ENCODE measurements around the gene CKMT2. TPM values are rescaled to one million over a fixed set of nuclear protein-coding genes. Genes with fewer than 3 reads are reported as not detected.

CKMT2 gene
- total and polyA plus RNA-seq, 2 of the 4 experiments (the other 2 are of a cell fraction), result 0.21 to 0.36 TPM

GRCh38 chr5:81188962-81189361, 44.2 kb upstream of the CKMT2 start:
- no peak overlapping the region for H2AK5ac ChIP-seq (ENCODE audit: low read depth, low read length)
- H4K20me1 ChIP-seq (ENCODE audit: insufficient read depth, low read length), result no peaks in the 10 kb centered on the region
- no peak overlapping the region for H2BK15ac ChIP-seq (ENCODE audit: low read depth, low read length)
- TF ChIP-seq POLR2A (IDR thresholded peaks at IDR 0.05; ENCODE audit: low read depth, low read length) (no peak), RAD21 (IDR thresholded peaks at IDR 0.05; ENCODE audit: low read length) (no peak), FOS (IDR thresholded peaks at IDR 0.05; ENCODE audit: low read depth, low read length) (no peak), RFX5 (IDR thresholded peaks at IDR 0.05; ENCODE audit: low read depth, low read length) (no peak), CHD1 (IDR thresholded peaks at IDR 0.05; ENCODE audit: low read depth, low read length) (no peak), ELK1 (IDR thresholded peaks at IDR 0.05; ENCODE audit: borderline replicate concordance, low read depth, low read length) (no peak), RCOR1 (IDR thresholded peaks at IDR 0.05; ENCODE audit: insufficient replicate concordance, low read length) (no peak), MXI1 (IDR thresholded peaks at IDR 0.05; ENCODE audit: borderline replicate concordance, low read depth, low read length) (no peak), CEBPB (IDR thresholded peaks at IDR 0.05; ENCODE audit: low read depth, low read length) (no peak), BHLHE40 (IDR thresholded peaks at IDR 0.05; ENCODE audit: low read depth, low read length) (no peak), CTCF (conservative IDR thresholded peaks at IDR 0.05; ENCODE audit: low read depth, low read length) (no peak), NFE2L2 (IDR thresholded peaks at IDR 0.05; ENCODE audit: low read depth, low read length) (no peak), MAFK (IDR thresholded peaks at IDR 0.05; ENCODE audit: low read depth, low read length) (no peak), SMC3 (IDR thresholded peaks at IDR 0.05; ENCODE audit: low read depth, low read length) (no peak), MAZ (IDR thresholded peaks at IDR 0.05; ENCODE audit: borderline replicate concordance, low read depth, low read length) (no peak)
- TF ChIP-seq, protein P1, sequence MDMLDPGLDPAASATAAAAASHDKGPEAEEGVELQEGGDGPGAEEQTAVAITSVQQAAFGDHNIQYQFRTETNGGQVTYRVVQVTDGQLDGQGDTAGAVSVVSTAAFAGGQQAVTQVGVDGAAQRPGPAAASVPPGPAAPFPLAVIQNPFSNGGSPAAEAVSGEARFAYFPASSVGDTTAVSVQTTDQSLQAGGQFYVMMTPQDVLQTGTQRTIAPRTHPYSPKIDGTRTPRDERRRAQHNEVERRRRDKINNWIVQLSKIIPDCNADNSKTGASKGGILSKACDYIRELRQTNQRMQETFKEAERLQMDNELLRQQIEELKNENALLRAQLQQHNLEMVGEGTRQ (IDR thresholded peaks at IDR 0.05; ENCODE audit: low read depth, low read length), result no peak
- peaks cover 2% of the 10 kb centered on the region; the same call in 1 of the 2 replicates for H3K9me1 ChIP-seq (ENCODE audit: insufficient read depth, low read length)
- H3K18ac ChIP-seq (ENCODE audit: low read depth, low read length), result no peak overlapping the region
- H3K4me2 ChIP-seq (ENCODE audit: low read depth, low read length), result no peak overlapping the region
- POLR2A ChIA-PET (ENCODE audit: unreplicated experiment), result no interaction called here
- H3K14ac ChIP-seq (replicated peaks; ENCODE audit: low read depth, low read length), result no peak overlapping the region
- peaks cover 3% of the 10 kb centered on the region for H3K36me3 ChIP-seq (ENCODE audit: control insufficient read depth, insufficient read depth, low read length)
- no peaks in the 10 kb centered on the region for H3K27me3 ChIP-seq (ENCODE audit: control insufficient read depth, insufficient read depth, low read length)
- H3K4ac ChIP-seq (ENCODE audit: low read depth, low read length), result no peak overlapping the region
- no peak overlapping the region for H3K27ac ChIP-seq (ENCODE audit: insufficient read depth, low read length)
- no peak overlapping the region for H4K5ac ChIP-seq (ENCODE audit: low read depth, low read length)
- DNase-seq (no peak), ATAC-seq (ENCODE audit: low read depth) (no peak)
- H3K79me1 ChIP-seq (ENCODE audit: low read depth in 1 of 2, low read length in 2 of 2), result no peaks in the 10 kb centered on the region; a peak in 1 of 4 replicates
- no peak overlapping the region for H3K23ac ChIP-seq (ENCODE audit: low read depth, low read length)
- no TSS peak for BruUV-seq (replicated peaks)
- H2BK5ac ChIP-seq (ENCODE audit: low read depth, low read length, poor library complexity, severe bottlenecking), result no peak overlapping the region
- WGBS, 2 experiments (ENCODE audit: extremely low coverage in 2 of 2, insufficient read length in 1 of 2), result no CpG with 5 or more reads among the region's 6 CpGs
- dilution Hi-C loops (cut with HindIII; ENCODE audit: low sequenced_read_pairs, unreplicated experiment), result no loop called here
- in situ Hi-C loops (cut with MboI; ENCODE audit: low sequenced_read_pairs), result no loop called here
- no peak overlapping the region for H2BK20ac ChIP-seq (ENCODE audit: low read depth, low read length)
- no peak overlapping the region for H4K91ac ChIP-seq (ENCODE audit: insufficient read depth, low read depth, low read length)
- H3K4me3 ChIP-seq (ENCODE audit: insufficient read depth, low read depth, low read length), result no peak overlapping the region
- no peak overlapping the region for H3K56ac ChIP-seq (ENCODE audit: extremely low read depth, insufficient read depth, low read length)
- H3K4me1 ChIP-seq (ENCODE audit: control insufficient read depth, insufficient read depth, low read length), result no peaks in the 10 kb centered on the region
- H2BK120ac ChIP-seq (ENCODE audit: low read depth, low read length), result no peak overlapping the region
- H3K9ac ChIP-seq (ENCODE audit: low read depth, low read length), result no peak overlapping the region
- intact Hi-C loops (cut with micrococcal nuclease), result no loop called here
- H2AK9ac ChIP-seq (replicated peaks; ENCODE audit: low read depth, low read length, poor library complexity), result no peak overlapping the region
- no peak overlapping the region for H2AFZ ChIP-seq (replicated peaks; ENCODE audit: low read length, poor library complexity)
- H4K8ac ChIP-seq (ENCODE audit: low read depth in 2 of 2, low read length in 2 of 2), result no peak overlapping the region
- CTCF ChIA-PET, result no interaction called here
- no peaks in the 10 kb centered on the region for H3K9me3 ChIP-seq (ENCODE audit: control insufficient read depth, insufficient read depth, low read length)

Measured in IMR-90 (cell line).